SK-N-SH (cell line): ENCODE data around the gene ASIC1. TPM values are rescaled to one million over a fixed set of nuclear protein-coding genes. Genes with fewer than 3 reads are reported as not detected.

Source experiments
- CTCF ChIA-PET: fragments of 300-600, 350-600 bp; formaldehyde crosslinking; extraction: SDS; loops from one replicate; lab custom pipeline; 2021; lab: Yijun Ruan, JAX
- POLR2A ChIA-PET: fragments of 350-600 bp; sonication (Branson Sonifier 250); formaldehyde crosslinking; extraction: SDS; loops from one replicate; lab custom pipeline; 2020; ENCODE audit warnings: antibody characterized with exemption, inconsistent platforms; lab: Yijun Ruan, JAX
- DNase-seq: peaks from one replicate; pipeline ENCODE4 v3.0.0; 2012
- H2AFZ ChIP-seq: fragments of 200-600 bp; sonication (generic); 2 replicates; pipeline ENCODE4 v1.8.1; 2016; ENCODE audit warnings: antibody characterized with exemption, mild to moderate bottlenecking, low read depth
- H3F3A ChIP-seq: fragments of 200-600 bp; sonication (generic); replicated peaks from 2 replicates; pipeline ENCODE3; 2016; ENCODE audit warnings: antibody characterized with exemption, mild to moderate bottlenecking; ENCODE audit not compliant: insufficient read depth
- H3K27ac ChIP-seq, 2 experiments: fragments of 200-500 bp in 1 of 2; fragments of 200-600 bp in 1 of 2; sonication (Bioruptor generic) in 1 of 2; sonication (generic), shearing (Covaris generic) in 1 of 2; 2 replicates each; pipeline versions ENCODE4 v1.5.1 to v1.6.1; 2014 to 2016; ENCODE audit warnings: low read depth in 2 of 2, inconsistent platforms in 1 of 2, low read length in 1 of 2, mild to moderate bottlenecking in 1 of 2, mixed read lengths in 1 of 2
- H3K27me3 ChIP-seq: fragments of 200-600 bp; sonication (generic), shearing (Covaris generic); 2 replicates; pipeline ENCODE4 v1.6.1; 2016; ENCODE audit warnings: mixed run types; ENCODE audit not compliant: insufficient read depth
- H3K36me3 ChIP-seq, 2 experiments: fragments of 200-500 bp in 1 of 2; fragments of 200-600 bp in 1 of 2; sonication (Bioruptor generic) in 1 of 2; sonication (generic) in 1 of 2; replicated peaks in 1 of 2; 2 replicates each; pipeline versions ENCODE3 to v1.5.1; 2014 to 2016; ENCODE audit warnings: low read length in 1 of 2, mild to moderate bottlenecking in 1 of 2; ENCODE audit not compliant: insufficient read depth in 2 of 2, control insufficient read depth in 1 of 2
- H3K4me1 ChIP-seq, 2 experiments: fragments of 200-500 bp in 1 of 2; fragments of 200-600 bp in 1 of 2; sonication (Bioruptor generic) in 1 of 2; sonication (generic), shearing (Covaris generic) in 1 of 2; 2 replicates each; pipeline versions ENCODE4 v1.5.1 to v1.6.1; 2014 to 2016; ENCODE audit warnings: low read depth in 1 of 2, low read length in 1 of 2, mixed run types in 1 of 2; ENCODE audit not compliant: insufficient read depth in 2 of 2, control insufficient read depth in 1 of 2
- H3K4me2 ChIP-seq: fragments of 200-600 bp; sonication (generic), shearing (Covaris generic); 2 replicates; pipeline ENCODE4 v1.6.1; 2017; ENCODE audit warnings: mixed run types
- H3K4me3 ChIP-seq, 2 experiments: fragments of 200-500 bp in 1 of 2; fragments of 200-600 bp in 1 of 2; sonication (Bioruptor generic) in 1 of 2; sonication (generic), shearing (Covaris generic) in 1 of 2; 2 replicates each; pipeline versions ENCODE4 v1.5.1 to v1.8.1; 2014 to 2016; ENCODE audit warnings: low read depth in 2 of 2, inconsistent platforms in 1 of 2, low read length in 1 of 2, mild to moderate bottlenecking in 1 of 2, mixed read lengths in 1 of 2, moderate library complexity in 1 of 2
- H3K79me2 ChIP-seq: fragments of 200-600 bp; sonication (generic); 2 replicates; pipeline ENCODE4 v1.8.1; 2017; ENCODE audit warnings: mild to moderate bottlenecking; ENCODE audit not compliant: insufficient read depth
- H3K9ac ChIP-seq: fragments of 200-600 bp; sonication (generic); 2 replicates; pipeline ENCODE4 v1.6.1; 2017; ENCODE audit warnings: mixed run types
- H3K9me2 ChIP-seq: fragments of 200-600 bp; sonication (generic); 2 replicates; pipeline ENCODE4 v1.6.1; 2017; ENCODE audit warnings: mixed run types
- H3K9me3 ChIP-seq: fragments of 200-600 bp; sonication (generic); 2 replicates; pipeline ENCODE4 v1.6.1; 2017; ENCODE audit warnings: mixed run types, mild to moderate bottlenecking, moderate library complexity
- H4K20me1 ChIP-seq: fragments of 200-600 bp; sonication (generic); 2 replicates; pipeline ENCODE4 v1.6.1; 2017; ENCODE audit warnings: mild to moderate bottlenecking, mixed run types; ENCODE audit not compliant: insufficient read depth
- CHD2 ChIP-seq: fragments of 150-350 bp; IDR thresholded peaks from 2 replicates; pipeline ENCODE4 v1.6.1; 2018; ENCODE audit warnings: low read length; ENCODE audit not compliant: partially characterized antibody
- ELF1 ChIP-seq: IDR thresholded peaks from 2 replicates; pipeline ENCODE4 v1.4.0; 2012
- FOSL2 ChIP-seq: IDR thresholded peaks from 2 replicates; pipeline ENCODE4 v1.4.0; 2012; ENCODE audit warnings: low read depth, mild to moderate bottlenecking, moderate library complexity, borderline replicate concordance
- FOXJ3 ChIP-seq: sonication (generic); formaldehyde crosslinking; IDR thresholded peaks from 2 replicates; pipeline ENCODE4 v1.5.1; 2020; ENCODE audit warnings: mild to moderate bottlenecking, missing genetic modification reagents
- FOXM1 ChIP-seq: IDR thresholded peaks from 2 replicates; pipeline ENCODE4 v1.4.0; 2012; ENCODE audit warnings: low read depth, mild to moderate bottlenecking
- IRF3 ChIP-seq: fragments of 150-350 bp; IDR thresholded peaks from 2 replicates; pipeline ENCODE4 v1.6.1; 2016; ENCODE audit warnings: mild to moderate bottlenecking, low read depth, low read length
- JUND ChIP-seq: IDR thresholded peaks from 2 replicates; pipeline ENCODE4 v1.4.0; 2012
- MXI1 ChIP-seq: IDR thresholded peaks from 2 replicates; pipeline ENCODE4 v1.6.1; 2012; ENCODE audit warnings: mild to moderate bottlenecking, low read depth, low read length, improper control_type of control experiment
- NFIC ChIP-seq: IDR thresholded peaks from 2 replicates; pipeline ENCODE4 v1.4.0; 2012; ENCODE audit warnings: borderline replicate concordance
- POLR2AphosphoS5 ChIP-seq: IDR thresholded peaks from 2 replicates; pipeline ENCODE4 v1.6.1; 2012; ENCODE audit warnings: low read depth, low read length
- RAD21 ChIP-seq: IDR thresholded peaks from 2 replicates; pipeline ENCODE4 v1.6.1; 2012; ENCODE audit warnings: mild to moderate bottlenecking, low read length
- RFX5 ChIP-seq: IDR thresholded peaks from 2 replicates; pipeline ENCODE4 v1.6.1; 2012; ENCODE audit warnings: mild to moderate bottlenecking, improper control_type of control experiment, low read length
- SIN3A ChIP-seq: IDR thresholded peaks from 2 replicates; pipeline ENCODE4 v1.6.1; 2012; ENCODE audit warnings: low read depth, mild to moderate bottlenecking, low read length, moderate library complexity, borderline replicate concordance
- SMC3 ChIP-seq: IDR thresholded peaks from 2 replicates; pipeline ENCODE4 v1.6.1; 2012; ENCODE audit warnings: low read depth, low read length, improper control_type of control experiment
- TCF12 ChIP-seq: IDR thresholded peaks from 2 replicates; pipeline ENCODE4 v1.4.0; 2012
- USF2 ChIP-seq: fragments of 150-350 bp; IDR thresholded peaks from 2 replicates; pipeline ENCODE4 v1.6.1; 2017; ENCODE audit warnings: antibody characterized with exemption, low read length, low read depth, borderline replicate concordance
- WGBS: methylation state at CpG from one replicate; pipeline ENCODE4 v1.1.6; 2017; ENCODE audit warnings: low lambda C conversion rate; 5-methylcytosine and 5-hydroxymethylcytosine counted together
- polyA plus RNA-seq, 3 experiments: library from polyadenylated mRNA; depleted of rRNA; stranded (reverse); fragments of >200 nt; gene quantifications; 2 replicates each; pipeline ENCODE4 v1.2.3, GENCODE V29; 2012
- TF ChIP-seq, protein P1 (sequence below): IDR thresholded peaks from 2 replicates; pipeline ENCODE4 v1.4.0; 2012; ENCODE audit warnings: low read depth, borderline replicate concordance

ASIC1 gene
- polyA plus RNA-seq, 1 of the 3 experiments (the other 2 are of a cell fraction), result 28.4 TPM

GRCh38 chr12:50053583-50053982, 3.8 kb upstream of the ASIC1 start:
- Histone ChIP-seq H3F3A (peaks cover 7% of the 10 kb centered on the region), H3K36me3 (no peaks in the 10 kb centered on the region), H3K4me1 (peaks cover 7 to 27% of the 10 kb centered on the region in 2 experiments; a peak in 2 of 4 replicates), H3K4me3 (no peak overlapping the region), H2AFZ (no peak overlapping the region), H3K9ac (no peak overlapping the region), H3K27ac (no peak overlapping the region), H3K27me3 (peaks cover 7% of the 10 kb centered on the region), H3K79me2 (no peaks in the 10 kb centered on the region), H3K4me2 (no peak overlapping the region), H3K9me3 (no peaks in the 10 kb centered on the region), H4K20me1 (no peaks in the 10 kb centered on the region), H3K9me2 (no peaks in the 10 kb centered on the region)
- TF ChIP-seq IRF3 (no peak), FOXM1 (no peak), RAD21 (no peak), NFIC (no peak), TCF12 (no peak), MXI1 (no peak), POLR2AphosphoS5 (no peak), ELF1 (no peak), FOSL2 (no peak), SMC3 (no peak), RFX5 (no peak), CHD2 (no peak), JUND (no peak), FOXJ3 (CRISPR knock-in tag) (no peak), USF2 (no peak), SIN3A (no peak)
- TF ChIP-seq, protein P1, sequence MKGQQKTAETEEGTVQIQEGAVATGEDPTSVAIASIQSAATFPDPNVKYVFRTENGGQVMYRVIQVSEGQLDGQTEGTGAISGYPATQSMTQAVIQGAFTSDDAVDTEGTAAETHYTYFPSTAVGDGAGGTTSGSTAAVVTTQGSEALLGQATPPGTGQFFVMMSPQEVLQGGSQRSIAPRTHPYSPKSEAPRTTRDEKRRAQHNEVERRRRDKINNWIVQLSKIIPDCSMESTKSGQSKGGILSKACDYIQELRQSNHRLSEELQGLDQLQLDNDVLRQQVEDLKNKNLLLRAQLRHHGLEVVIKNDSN, result no peak
- no peak for DNase-seq
- ChIA-PET CTCF (interaction anchor here (1.0 to 37.6 kb wide), 5 partner anchors 16 to 108 kb away, joined by 3 to 1401 read pairs (median 105); partner anchors contain the start of genes AQP5 and AQP6), POLR2A (no interaction called here)
- WGBS, result 71% methylated on average over 1 of the region's 1 CpG
